Naive thymus-derived CD4-positive, alpha-beta T cell (primary cell): Measurements from ENCODE around the gene RAET1E. TPM values are rescaled to one million over a fixed set of nuclear protein-coding genes. Genes with fewer than 3 reads are reported as not detected.

Experiments
- ATAC-seq: fragments of 150-1000 bp; cut with Tn5 transposase; 2 replicates; pipeline ENCODE4 v1.10.0; 2021; ENCODE audit warnings: mild to moderate bottlenecking, moderate library complexity
- CTCF ChIA-PET: fragments of 350-600 bp; sonication (Branson Sonifier 250); formaldehyde crosslinking; loops from one replicate; lab custom pipeline; 2021; ENCODE audit warnings: antibody characterized with exemption; lab: Charles Lee
- POLR2A ChIA-PET: fragments of 350-600 bp; sonication (Branson Sonifier 250); formaldehyde crosslinking; loops from one replicate; lab custom pipeline; 2021; ENCODE audit warnings: antibody characterized with exemption, inconsistent platforms; lab: Charles Lee
- DNase-seq, 9 donors: peaks; one replicate each; pipeline versions ENCODE4 v3.0.0 to v3.0.0-alpha.2; 2020 to 2022; ENCODE audit warnings: mixed read lengths in 1 of 9
- H3K27ac ChIP-seq: one replicate; pipeline ENCODE4 v1.7.0; 2013; ENCODE audit warnings: mild to moderate bottlenecking, low read depth, low read length, moderate library complexity
- H3K27me3 ChIP-seq, 2 donors: one replicate each; pipeline ENCODE4 v1.7.0; 2013; ENCODE audit warnings: low read length in 2 of 2, mild to moderate bottlenecking in 2 of 2, moderate library complexity in 2 of 2; ENCODE audit not compliant: control insufficient read depth in 2 of 2, insufficient read depth in 2 of 2
- H3K36me3 ChIP-seq, 3 experiments: 1 replicate in 2 of 3; 2 replicates in 1 of 3; pipeline ENCODE4 v1.7.0; 2013; ENCODE audit warnings: low read length in 3 of 3, mild to moderate bottlenecking in 3 of 3, moderate library complexity in 1 of 3; ENCODE audit not compliant: insufficient read depth in 3 of 3, control insufficient read depth in 2 of 3
- H3K4me1 ChIP-seq, 2 donors: one replicate each; pipeline ENCODE4 v1.7.0; 2013; ENCODE audit warnings: low read length in 2 of 2, mild to moderate bottlenecking in 2 of 2, moderate library complexity in 1 of 2; ENCODE audit not compliant: control insufficient read depth in 2 of 2, insufficient read depth in 2 of 2
- H3K4me3 ChIP-seq: 2 replicates; pipeline ENCODE4 v1.7.0; 2013; ENCODE audit warnings: mild to moderate bottlenecking, low read length
- H3K9me3 ChIP-seq, 3 experiments: 1 replicate in 2 of 3; 2 replicates in 1 of 3; pipeline ENCODE4 v1.7.0; 2013; ENCODE audit warnings: low read length in 3 of 3; ENCODE audit not compliant: control insufficient read depth in 2 of 3
- H3K27ac Mint-ChIP-seq, 9 donors: one replicate each; pipeline ENCODE4 v1.8.0; 2020 to 2022; ENCODE audit warnings: mixed read lengths in 9 of 9, mild to moderate bottlenecking in 8 of 9, moderate library complexity in 5 of 9, inconsistent platforms in 2 of 9
- H3K27me3 Mint-ChIP-seq, 5 donors: one replicate each; pipeline ENCODE4 v1.8.0; 2021 to 2022; ENCODE audit warnings: mixed read lengths in 5 of 5, mild to moderate bottlenecking in 1 of 5
- H3K36me3 Mint-ChIP-seq, 5 donors: one replicate each; pipeline ENCODE4 v1.8.0; 2020 to 2022; ENCODE audit warnings: mixed read lengths in 5 of 5, mild to moderate bottlenecking in 3 of 5, inconsistent platforms in 1 of 5
- H3K4me1 Mint-ChIP-seq, 7 donors: one replicate each; pipeline ENCODE4 v1.8.0; 2020 to 2022; ENCODE audit warnings: mixed read lengths in 7 of 7, mild to moderate bottlenecking in 3 of 7, inconsistent platforms in 1 of 7
- H3K4me3 Mint-ChIP-seq, 10 donors: one replicate each; pipeline ENCODE4 v1.8.0; 2020 to 2022; ENCODE audit warnings: mild to moderate bottlenecking in 10 of 10, mixed read lengths in 10 of 10, moderate library complexity in 6 of 10, inconsistent platforms in 2 of 10
- H3K9me3 Mint-ChIP-seq, 11 donors: one replicate each; pipeline ENCODE4 v1.8.0; 2020 to 2022; ENCODE audit warnings: mixed read lengths in 11 of 11, mild to moderate bottlenecking in 4 of 11, inconsistent platforms in 1 of 11, moderate library complexity in 1 of 11
- intact Hi-C, 2 donors: fragments of 100-400 bp; cut with micrococcal nuclease; formaldehyde crosslinking; loops; one replicate each; pipeline ENCODE4 v1.15.1; 2023
- polyA plus RNA-seq, 2 donors: library from polyadenylated mRNA; unstranded; fragments of 300-500 nt; fragmentation: Illumina TruSeq; gene quantifications; one replicate each; pipeline ENCODE4 v1.2.3, GENCODE V29; 2021
- total RNA-seq, 6 experiments: library from RNA in 5 of 6; stranded (reverse) in 5 of 6; gene quantifications; 1 replicate in 5 of 6; 2 replicates in 1 of 6; pipeline ENCODE4 v1.2.3 and lab custom pipeline; 2021 to 2026

RAET1E gene
- total and polyA plus RNA-seq, 7 experiments from 2014 or later = not detected

DNA sequence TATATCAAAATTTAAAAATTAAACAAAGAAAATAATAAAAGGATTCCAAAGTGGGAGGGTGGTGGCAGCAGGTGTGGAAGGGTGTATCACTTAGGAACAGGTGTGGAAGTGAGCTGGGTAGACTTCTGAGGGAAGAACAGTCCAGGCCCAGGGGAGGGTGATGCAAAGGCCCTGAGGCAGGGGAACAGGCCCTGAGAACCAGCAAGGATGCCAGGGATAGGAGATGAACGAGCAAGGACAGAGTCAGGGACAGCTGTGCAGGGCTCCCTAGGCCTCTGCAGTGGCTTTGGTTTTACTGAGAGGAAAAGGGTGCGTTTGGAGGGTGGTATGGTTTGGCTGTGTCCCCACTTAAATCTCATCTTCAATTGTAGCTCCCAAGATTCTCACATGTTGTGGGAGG is 9.4 kb upstream of the RAET1E start:
- Histone ChIP-seq H3K4me1 (no peaks in the 10 kb centered on the region), H3K9me3 (peaks cover 0 to 5% (median 0%) of the 10 kb centered on the region in 3 experiments), H3K36me3 (no peaks in the 10 kb centered on the region), H3K4me3 (no peak overlapping the region), H3K27me3 (no peaks in the 10 kb centered on the region), H3K27ac (no peak overlapping the region)
- Mint-ChIP-seq H3K27ac (no peak overlapping the region), H3K9me3 (peaks cover 5 to 35% (median 10%) of the 10 kb centered on the region in 11 donors), H3K4me1 (no peaks in the 10 kb centered on the region), H3K27me3 (peaks cover 7 to 16% (median 13%) of the 10 kb centered on the region in 5 donors), H3K4me3 (no peak overlapping the region), H3K36me3 (peaks cover 0 to 9% (median 4%) of the 10 kb centered on the region in 5 donors)
- DNase-seq (no peak), ATAC-seq (no peak)
- intact Hi-C loops = no loop called here
- ChIA-PET POLR2A (no interaction called here), CTCF (no interaction called here)

DNA sequence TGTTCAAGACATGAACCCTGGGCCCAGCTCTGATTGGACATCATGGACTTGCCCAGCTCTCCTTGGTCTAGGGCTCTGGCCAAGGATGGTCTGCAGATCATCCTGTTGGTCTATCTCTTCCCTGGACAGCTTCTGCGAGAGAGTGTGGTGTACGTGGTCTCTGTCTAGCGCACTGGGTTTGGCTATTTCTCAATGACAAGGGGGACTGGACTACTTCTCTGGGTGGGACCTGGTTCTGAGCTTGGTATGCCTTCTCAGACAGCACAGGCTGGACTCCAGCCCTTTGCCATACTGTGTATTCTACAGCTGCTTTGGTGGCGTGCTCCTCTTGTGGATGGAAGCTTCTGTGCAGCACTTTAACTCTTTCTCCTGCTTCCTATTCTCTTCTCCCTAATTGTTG is 8.5 kb upstream of the RAET1E start:
- Histone ChIP-seq H3K27me3 (no peaks in the 10 kb centered on the region), H3K36me3 (no peaks in the 10 kb centered on the region), H3K27ac (no peak overlapping the region), H3K4me1 (no peaks in the 10 kb centered on the region), H3K4me3 (no peak overlapping the region), H3K9me3 (peaks cover 0 to 5% (median 0%) of the 10 kb centered on the region in 3 experiments)
- ATAC-seq = no peak
- peaks cover 5 to 19% (median 13%) of the 10 kb centered on the region in 5 donors for H3K27me3 Mint-ChIP-seq
- H3K4me1 Mint-ChIP-seq = no peaks in the 10 kb centered on the region
- H3K9me3 Mint-ChIP-seq = peaks cover 5 to 35% (median 10%) of the 10 kb centered on the region in 11 donors
- peaks cover 0 to 9% (median 4%) of the 10 kb centered on the region in 5 donors for H3K36me3 Mint-ChIP-seq
- no peak overlapping the region for H3K27ac Mint-ChIP-seq
- POLR2A ChIA-PET = no interaction called here
- intact Hi-C loops = no loop called here
- CTCF ChIA-PET = no interaction called here
- no peak for DNase-seq
- H3K4me3 Mint-ChIP-seq = no peak overlapping the region

DNA sequence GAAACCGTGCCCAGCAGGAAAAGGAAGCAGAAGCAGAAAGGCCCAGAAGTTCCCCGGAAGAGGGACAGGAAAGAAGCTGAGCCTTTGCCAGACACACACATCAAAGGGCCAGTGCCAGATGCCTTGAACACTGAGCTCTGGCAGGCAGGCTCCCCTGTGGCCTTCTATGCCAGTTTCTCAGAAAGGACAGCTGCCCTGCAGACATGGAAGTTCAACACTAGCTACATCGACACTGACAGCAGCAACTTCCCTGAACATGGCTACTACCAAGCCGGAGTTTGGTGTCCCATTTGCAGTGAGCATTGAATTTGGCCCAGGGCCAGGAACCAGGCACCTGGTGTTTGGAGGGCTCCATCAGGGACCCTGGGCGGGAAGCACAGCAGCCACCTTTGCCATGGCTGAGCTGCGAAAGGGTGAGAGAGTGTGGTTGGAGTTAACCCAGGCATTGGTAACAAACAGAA is 8.0 kb upstream of the RAET1E start:
- Mint-ChIP-seq H3K9me3 (peaks cover 5 to 30% (median 10%) of the 10 kb centered on the region in 11 donors), H3K4me3 (no peak overlapping the region), H3K4me1 (no peaks in the 10 kb centered on the region), H3K27me3 (peaks cover under 1 to 17% (median 10%) of the 10 kb centered on the region in 5 donors), H3K36me3 (peaks cover 0 to 9% (median 4%) of the 10 kb centered on the region in 5 donors), H3K27ac (no peak overlapping the region)
- ChIA-PET CTCF (no interaction called here), POLR2A (no interaction called here)
- peaks cover 0 to 5% (median 0%) of the 10 kb centered on the region in 3 experiments for H3K9me3 ChIP-seq
- no peaks in the 10 kb centered on the region for H3K27me3 ChIP-seq
- H3K4me1 ChIP-seq = no peaks in the 10 kb centered on the region
- intact Hi-C loops = no loop called here
- no peak overlapping the region for H3K27ac ChIP-seq
- H3K4me3 ChIP-seq = no peak overlapping the region
- no peak for ATAC-seq
- H3K36me3 ChIP-seq = no peaks in the 10 kb centered on the region
- DNase-seq = no peak

DNA sequence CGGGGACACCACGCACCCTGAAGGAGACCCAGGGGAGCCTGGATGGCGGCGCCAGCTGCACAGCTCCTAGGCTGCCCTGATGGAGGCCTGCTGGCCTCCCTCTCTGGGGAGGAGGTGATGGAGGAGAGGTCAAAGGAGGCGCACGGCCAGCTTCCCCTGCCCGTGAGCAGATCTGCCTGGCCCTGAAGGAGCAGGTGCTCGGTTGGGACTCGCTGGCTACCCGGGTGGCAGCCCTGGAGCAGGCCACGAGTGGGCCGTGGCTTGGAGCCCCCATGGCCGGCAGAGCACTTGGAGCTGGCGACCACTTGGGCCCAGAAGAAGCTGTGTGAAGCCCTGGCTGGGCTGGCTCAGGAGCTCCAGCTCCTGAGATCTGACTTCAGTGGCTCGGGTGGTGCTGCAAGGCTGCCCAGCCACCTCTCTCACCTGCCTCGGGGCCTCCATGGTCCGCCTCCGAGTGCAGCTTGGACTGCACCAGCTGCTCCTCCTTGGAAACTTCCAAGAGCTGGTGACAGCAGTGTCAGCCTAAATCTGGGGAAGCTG is 7.5 kb upstream of the RAET1E start:
- no peak overlapping the region for H3K27ac Mint-ChIP-seq
- CTCF ChIA-PET = no interaction called here

DNA sequence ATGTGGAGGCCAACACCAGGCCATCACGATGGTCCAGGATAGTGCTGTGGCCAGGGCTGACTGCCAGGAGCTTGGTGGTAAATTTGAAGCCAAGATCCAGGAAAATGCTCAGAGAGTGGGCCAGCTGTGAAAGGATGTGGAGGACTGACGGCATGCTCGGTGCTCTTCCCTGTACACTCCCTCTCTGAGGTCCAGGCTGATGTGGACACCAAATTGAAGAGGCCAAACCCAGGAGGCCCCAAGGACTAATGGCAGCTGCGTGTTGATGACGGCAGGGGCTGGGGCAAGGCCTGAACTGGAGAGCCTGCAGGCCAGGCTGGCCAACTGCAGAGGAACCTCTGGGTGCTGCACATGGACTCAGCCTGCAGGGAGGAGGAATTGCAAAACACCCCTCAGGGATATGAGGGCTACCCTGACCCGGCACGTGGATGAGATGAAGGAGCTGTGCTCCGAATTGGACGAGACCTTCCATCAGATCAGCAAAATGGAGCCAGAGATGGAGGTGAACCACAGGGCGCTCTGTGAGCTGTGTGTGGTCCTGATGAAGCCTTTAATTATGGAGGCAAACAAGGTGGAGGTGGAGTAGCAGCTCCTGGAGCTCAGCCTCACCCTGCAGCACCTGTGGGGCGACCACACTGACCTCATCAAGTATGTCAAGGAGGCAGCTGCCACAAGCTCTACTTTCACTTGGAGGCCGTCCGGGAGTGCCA is 6.9 kb upstream of the RAET1E start:
- no peaks in the 10 kb centered on the region for H3K4me1 Mint-ChIP-seq

More for the DNA sequence above, 7.5 kb upstream of the RAET1E start:
- Histone ChIP-seq H3K9me3 (peaks cover 0 to 5% (median 0%) of the 10 kb centered on the region in 3 experiments), H3K4me3 (no peak overlapping the region), H3K27ac (no peak overlapping the region), H3K36me3 (no peaks in the 10 kb centered on the region), H3K4me1 (no peaks in the 10 kb centered on the region), H3K27me3 (no peaks in the 10 kb centered on the region)
- Mint-ChIP-seq H3K4me1 (no peaks in the 10 kb centered on the region), H3K36me3 (peaks cover 0 to 9% (median 4%) of the 10 kb centered on the region in 5 donors), H3K27me3 (peaks cover 0 to 15% (median 6%) of the 10 kb centered on the region in 5 donors), H3K4me3 (no peak overlapping the region), H3K9me3 (peaks cover 5 to 29% (median 10%) of the 10 kb centered on the region in 11 donors)
- intact Hi-C loops = no loop called here
- DNase-seq (no peak), ATAC-seq (no peak)
- POLR2A ChIA-PET = no interaction called here

DNA sequence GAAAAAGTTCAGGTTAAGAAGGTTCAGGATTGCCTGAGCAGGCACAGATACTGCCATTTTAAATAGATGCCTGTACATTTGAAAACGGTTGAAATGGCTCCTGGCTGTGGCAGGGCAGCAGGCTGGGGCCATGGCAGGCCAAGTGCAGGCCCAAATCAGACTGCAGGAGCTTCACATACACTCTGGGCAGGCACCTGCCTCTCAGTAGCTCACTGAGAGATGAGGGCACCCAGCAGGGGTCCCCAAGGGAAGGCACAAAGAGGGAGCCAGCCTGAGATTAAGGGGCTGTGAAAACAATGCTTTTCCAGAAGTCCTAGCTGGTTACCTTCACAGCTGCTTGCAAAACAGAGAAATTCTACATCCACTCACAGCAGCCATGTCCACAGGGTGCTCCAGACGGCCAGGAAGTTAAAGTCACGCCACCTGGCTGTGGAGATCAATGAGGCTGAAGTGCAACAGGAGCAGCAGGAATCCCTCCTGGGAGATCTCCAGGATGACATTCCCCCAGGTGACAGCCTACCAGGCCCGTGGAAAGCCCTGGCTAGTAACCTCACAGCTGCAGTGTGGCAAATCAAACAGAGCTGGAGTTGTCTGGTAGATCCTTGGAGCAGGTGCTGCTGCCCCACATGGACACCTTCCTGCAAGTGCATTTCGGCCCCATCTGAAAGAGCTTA is 6.2 kb upstream of the RAET1E start:
- Mint-ChIP-seq H3K27me3 (peaks cover 0 to 17% (median 0%) of the 10 kb centered on the region in 5 donors), H3K36me3 (peaks cover 0 to 5% (median 4%) of the 10 kb centered on the region in 5 donors), H3K9me3 (peaks cover 3 to 23% (median 8%) of the 10 kb centered on the region in 11 donors), H3K27ac (no peak overlapping the region), H3K4me1 (no peaks in the 10 kb centered on the region), H3K4me3 (no peak overlapping the region)
- intact Hi-C loops = no loop called here
- Histone ChIP-seq H3K27me3 (no peaks in the 10 kb centered on the region), H3K4me3 (no peak overlapping the region), H3K27ac (no peak overlapping the region), H3K9me3 (peaks cover 0 to 5% (median 0%) of the 10 kb centered on the region in 3 experiments), H3K4me1 (no peaks in the 10 kb centered on the region), H3K36me3 (no peaks in the 10 kb centered on the region)
- ATAC-seq = no peak
- no peak for DNase-seq
- ChIA-PET POLR2A (no interaction called here), CTCF (no interaction called here)

More for the DNA sequence above, 6.9 kb upstream of the RAET1E start:
- H3K27ac Mint-ChIP-seq = no peak overlapping the region
- ATAC-seq = no peak
- no peaks in the 10 kb centered on the region for H3K36me3 ChIP-seq
- POLR2A ChIA-PET = no interaction called here
- H3K4me1 ChIP-seq = no peaks in the 10 kb centered on the region
- peaks cover 0 to 5% (median 0%) of the 10 kb centered on the region in 3 experiments for H3K9me3 ChIP-seq
- no peak overlapping the region for H3K4me3 Mint-ChIP-seq
- CTCF ChIA-PET = no interaction called here
- no peak for DNase-seq
- H3K27ac ChIP-seq = no peak overlapping the region
- peaks cover 0 to 13% (median 0%) of the 10 kb centered on the region in 5 donors for H3K27me3 Mint-ChIP-seq
- H3K9me3 Mint-ChIP-seq = peaks cover 5 to 29% (median 10%) of the 10 kb centered on the region in 11 donors
- H3K27me3 ChIP-seq = no peaks in the 10 kb centered on the region
- no peak overlapping the region for H3K4me3 ChIP-seq
- intact Hi-C loops = no loop called here
- peaks cover 0 to 9% (median 4%) of the 10 kb centered on the region in 5 donors for H3K36me3 Mint-ChIP-seq
